ENCODE results near the gene MKRN2. TPM values are rescaled to one million over a fixed set of nuclear protein-coding genes. Genes with fewer than 3 reads are reported as not detected.

Gene MKRN2
- total RNA-seq, 1 donor from 2014 or later: 25.2 TPM

DNA sequence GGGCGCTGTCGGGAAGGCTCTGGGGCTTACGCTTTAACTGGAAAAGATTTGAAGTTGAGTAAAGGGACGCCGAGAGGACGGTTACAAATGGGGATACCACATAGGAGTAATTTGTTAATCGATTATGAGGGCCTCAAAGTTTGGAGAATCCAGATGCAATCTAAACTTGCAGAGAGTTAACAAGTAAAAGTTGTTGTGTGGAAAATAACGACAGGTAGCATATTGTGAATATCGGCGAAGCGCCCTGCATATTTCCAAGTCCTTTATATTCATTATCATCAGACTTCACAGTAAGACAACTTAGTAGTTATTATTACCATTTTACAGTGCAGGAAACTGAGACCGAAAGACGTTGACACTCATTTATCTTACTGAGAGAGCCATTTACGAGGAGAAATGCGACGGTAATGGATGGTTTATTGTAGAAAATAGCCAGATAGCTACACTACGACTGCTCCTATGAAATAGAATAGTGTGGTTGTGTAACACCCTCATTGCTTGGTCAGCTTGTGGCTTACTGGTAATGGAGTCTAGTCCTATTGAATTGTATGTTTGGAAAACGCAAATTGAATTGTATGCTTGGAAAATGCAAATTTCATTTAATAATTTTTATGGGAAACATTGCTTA, 700 bp downstream of the MKRN2 start:
- DNase-seq (ENCODE audit: low spot score in 2 of 2): no peak
- intact Hi-C loops (cut with DNase I): loop anchor here (2.0 to 5.0 kb wide), 3 partner anchors 73 to 240 kb away; partner anchors contain the start of genes CAND2 and TSEN2

DNA sequence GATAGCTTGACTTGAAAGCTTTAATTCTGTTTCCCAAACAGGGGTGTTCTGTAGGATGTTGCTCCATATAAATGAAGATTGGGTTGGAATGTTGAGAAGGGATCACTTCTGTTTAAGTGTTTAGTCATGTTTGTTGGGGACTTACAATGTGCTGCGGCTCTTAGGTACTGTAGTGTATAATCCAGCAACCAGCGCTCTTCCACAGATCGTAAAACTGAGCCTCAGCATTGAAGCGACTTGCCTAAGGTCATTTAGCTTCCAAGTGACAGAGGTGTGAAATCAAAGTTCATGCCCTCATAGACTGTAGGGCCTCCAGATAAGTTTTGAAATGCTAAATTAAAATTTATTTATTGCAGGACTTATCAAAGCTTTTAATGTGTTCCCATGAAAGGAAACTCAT, 1.8 kb downstream of the MKRN2 start:
- Histone ChIP-seq H3K4me1 (peaks cover 6 to 36% of the 10 kb centered on the region in 2 donors), H3K36me3 (no peaks in the 10 kb centered on the region), H3K9me3 (no peaks in the 10 kb centered on the region), H3K4me3 (peak overlapping the region; percentile 61 to 99), H3K27me3 (no peaks in the 10 kb centered on the region), H3K27ac (no peak overlapping the region)
- intact Hi-C loops (cut with DNase I): loop anchor here (5.0 kb wide), 2 partner anchors 164 to 239 kb away; partner anchors contain the start of gene CAND2
- TF ChIP-seq, protein P1, sequence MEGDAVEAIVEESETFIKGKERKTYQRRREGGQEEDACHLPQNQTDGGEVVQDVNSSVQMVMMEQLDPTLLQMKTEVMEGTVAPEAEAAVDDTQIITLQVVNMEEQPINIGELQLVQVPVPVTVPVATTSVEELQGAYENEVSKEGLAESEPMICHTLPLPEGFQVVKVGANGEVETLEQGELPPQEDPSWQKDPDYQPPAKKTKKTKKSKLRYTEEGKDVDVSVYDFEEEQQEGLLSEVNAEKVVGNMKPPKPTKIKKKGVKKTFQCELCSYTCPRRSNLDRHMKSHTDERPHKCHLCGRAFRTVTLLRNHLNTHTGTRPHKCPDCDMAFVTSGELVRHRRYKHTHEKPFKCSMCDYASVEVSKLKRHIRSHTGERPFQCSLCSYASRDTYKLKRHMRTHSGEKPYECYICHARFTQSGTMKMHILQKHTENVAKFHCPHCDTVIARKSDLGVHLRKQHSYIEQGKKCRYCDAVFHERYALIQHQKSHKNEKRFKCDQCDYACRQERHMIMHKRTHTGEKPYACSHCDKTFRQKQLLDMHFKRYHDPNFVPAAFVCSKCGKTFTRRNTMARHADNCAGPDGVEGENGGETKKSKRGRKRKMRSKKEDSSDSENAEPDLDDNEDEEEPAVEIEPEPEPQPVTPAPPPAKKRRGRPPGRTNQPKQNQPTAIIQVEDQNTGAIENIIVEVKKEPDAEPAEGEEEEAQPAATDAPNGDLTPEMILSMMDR (IDR thresholded peaks at IDR 0.05): no peak
- DNase-seq (ENCODE audit: low spot score in 2 of 2): no peak

More for the DNA sequence above, 700 bp downstream of the MKRN2 start:
- H3K27ac ChIP-seq: peak overlapping the region; percentile 92 to 98
- H3K4me1 ChIP-seq: peaks cover 6 to 36% of the 10 kb centered on the region in 2 donors
- H3K27me3 ChIP-seq: no peaks in the 10 kb centered on the region
- TF ChIP-seq, protein P1 (IDR thresholded peaks at IDR 0.05): no peak
- no peaks in the 10 kb centered on the region for H3K9me3 ChIP-seq
- H3K4me3 ChIP-seq: peak overlapping the region; percentile 61 to 99
- no peaks in the 10 kb centered on the region for H3K36me3 ChIP-seq

DNA sequence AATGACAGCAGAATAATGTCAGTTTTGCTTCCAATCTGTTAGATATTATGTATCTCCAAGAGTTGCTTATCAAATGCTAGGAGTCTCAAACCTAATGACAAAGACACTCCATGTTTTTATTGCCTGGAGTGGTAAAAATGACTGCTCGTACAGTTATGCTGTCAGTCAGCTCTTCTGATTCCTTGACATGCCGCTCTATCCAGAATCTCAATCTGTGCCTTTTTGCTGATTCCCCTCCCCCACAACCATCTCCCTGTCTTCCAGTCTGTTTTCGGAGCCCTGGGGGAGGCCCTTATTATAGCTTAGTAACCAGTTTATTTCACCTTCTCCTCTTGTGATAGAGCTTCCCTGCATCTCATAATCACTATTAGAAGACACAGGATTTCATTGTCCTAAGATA, 2.6 kb downstream of the MKRN2 start:
- TF ChIP-seq, protein P1 (IDR thresholded peaks at IDR 0.05): no peak
- H3K4me3 ChIP-seq: no peak overlapping the region
- intact Hi-C loops (cut with DNase I): loop anchor here (5.0 kb wide), 2 partner anchors 163 to 238 kb away; partner anchors contain the start of gene CAND2
- peaks cover 6 to 36% of the 10 kb centered on the region in 2 donors for H3K4me1 ChIP-seq
- H3K27me3 ChIP-seq: no peaks in the 10 kb centered on the region
- H3K27ac ChIP-seq: no peak overlapping the region
- DNase-seq (ENCODE audit: low spot score in 2 of 2): no peak
- H3K36me3 ChIP-seq: no peaks in the 10 kb centered on the region
- H3K9me3 ChIP-seq: no peaks in the 10 kb centered on the region

DNA sequence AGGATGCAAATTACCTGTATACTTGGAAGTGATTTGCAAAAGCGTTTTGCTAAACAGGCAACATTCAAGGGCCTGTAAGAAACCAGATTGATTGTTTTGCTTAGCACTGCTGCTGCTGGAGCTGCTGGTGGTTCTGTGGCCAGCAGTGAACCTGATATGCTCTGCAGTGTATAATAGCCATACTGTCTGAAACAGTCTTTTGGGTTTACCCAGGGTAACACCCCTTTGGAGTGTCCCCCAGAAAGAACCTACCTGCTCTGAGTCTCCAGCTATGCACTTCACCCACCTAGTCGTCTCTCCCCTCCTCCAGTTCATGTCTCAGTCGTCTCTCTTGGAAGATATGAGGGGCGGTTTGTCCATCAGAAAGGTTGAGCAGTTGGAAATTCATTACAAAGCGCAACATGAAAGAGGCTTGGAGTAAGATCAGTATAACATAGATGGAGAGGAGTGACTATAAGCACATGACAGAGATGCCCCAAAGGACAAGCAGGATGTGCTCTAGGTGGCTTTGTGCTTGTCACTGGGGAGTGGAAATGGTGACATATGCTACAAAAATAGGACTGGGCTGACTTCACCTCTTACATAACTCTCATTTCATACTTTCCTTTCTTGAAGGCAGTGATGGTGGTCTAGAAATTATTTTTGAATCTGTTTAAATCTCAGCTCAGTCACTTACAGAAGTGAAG, 3.8 kb downstream of the MKRN2 start:
- TF ChIP-seq, protein P1 (IDR thresholded peaks at IDR 0.05): no peak
- Histone ChIP-seq H3K4me3 (no peak overlapping the region), H3K27me3 (no peaks in the 10 kb centered on the region), H3K9me3 (peaks cover 0 to 2% of the 10 kb centered on the region in 2 donors), H3K4me1 (peaks cover 6 to 36% of the 10 kb centered on the region in 2 donors), H3K36me3 (no peaks in the 10 kb centered on the region), H3K27ac (peak overlapping the region; percentile 28 to 35)
- intact Hi-C loops (cut with DNase I): no loop called here
- DNase-seq (ENCODE audit: low spot score in 2 of 2): no peak

DNA sequence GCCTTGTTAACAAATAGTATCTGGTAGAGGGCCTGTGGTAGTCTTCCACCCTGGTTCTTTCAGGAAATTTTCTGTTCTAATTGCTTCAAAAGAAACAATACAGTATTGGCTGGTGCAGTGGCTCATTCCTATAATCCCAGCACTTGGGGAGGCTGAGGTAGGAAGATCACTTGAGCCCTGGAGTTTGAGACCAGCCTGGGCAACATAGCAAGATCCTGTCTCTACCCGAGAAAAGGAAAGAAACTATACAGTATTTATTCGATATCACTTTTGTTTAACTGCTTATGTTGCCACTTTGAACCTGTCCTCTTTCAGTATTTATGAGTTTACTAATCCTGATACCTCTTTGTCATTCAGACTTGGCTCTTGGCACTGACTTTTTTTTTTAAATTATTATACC, 4.5 kb downstream of the MKRN2 start:
- Histone ChIP-seq H3K27ac (peak overlapping the region in 1 of 2 donors; percentile 35), H3K27me3 (no peaks in the 10 kb centered on the region), H3K9me3 (peaks cover 6 to 7% of the 10 kb centered on the region in 2 donors), H3K4me1 (peaks cover 6 to 33% of the 10 kb centered on the region in 2 donors), H3K36me3 (no peaks in the 10 kb centered on the region), H3K4me3 (no peak overlapping the region)
- DNase-seq (ENCODE audit: low spot score in 2 of 2): no peak
- TF ChIP-seq, protein P1 (IDR thresholded peaks at IDR 0.05): no peak
- intact Hi-C loops (cut with DNase I): no loop called here

Measured in ascending aorta (tissue), 2 donors.